ENCODE data around the gene DNAJC4. TPM values are rescaled to one million over a fixed set of nuclear protein-coding genes. Genes with fewer than 3 reads are reported as not detected.

DNAJC4 gene
- total and polyA plus RNA-seq, 8 donors, result 28.1 to 125 (median 34.7) TPM

- peak in 4 of 6 donors; percentile 50 to 85 (median 68) for DNase-seq
- intact Hi-C loops (cut with DNase I), result no loop called here
- H3K4me3 ChIP-seq, result peak overlapping the region; percentile 55 to 78 (median 74)
- TF ChIP-seq, protein P1, sequence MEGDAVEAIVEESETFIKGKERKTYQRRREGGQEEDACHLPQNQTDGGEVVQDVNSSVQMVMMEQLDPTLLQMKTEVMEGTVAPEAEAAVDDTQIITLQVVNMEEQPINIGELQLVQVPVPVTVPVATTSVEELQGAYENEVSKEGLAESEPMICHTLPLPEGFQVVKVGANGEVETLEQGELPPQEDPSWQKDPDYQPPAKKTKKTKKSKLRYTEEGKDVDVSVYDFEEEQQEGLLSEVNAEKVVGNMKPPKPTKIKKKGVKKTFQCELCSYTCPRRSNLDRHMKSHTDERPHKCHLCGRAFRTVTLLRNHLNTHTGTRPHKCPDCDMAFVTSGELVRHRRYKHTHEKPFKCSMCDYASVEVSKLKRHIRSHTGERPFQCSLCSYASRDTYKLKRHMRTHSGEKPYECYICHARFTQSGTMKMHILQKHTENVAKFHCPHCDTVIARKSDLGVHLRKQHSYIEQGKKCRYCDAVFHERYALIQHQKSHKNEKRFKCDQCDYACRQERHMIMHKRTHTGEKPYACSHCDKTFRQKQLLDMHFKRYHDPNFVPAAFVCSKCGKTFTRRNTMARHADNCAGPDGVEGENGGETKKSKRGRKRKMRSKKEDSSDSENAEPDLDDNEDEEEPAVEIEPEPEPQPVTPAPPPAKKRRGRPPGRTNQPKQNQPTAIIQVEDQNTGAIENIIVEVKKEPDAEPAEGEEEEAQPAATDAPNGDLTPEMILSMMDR (IDR thresholded peaks at IDR 0.05), result no peak
- 19 to 22% methylated on average over 12 of the region's 12 CpGs for WGBS, 2 donors
- peaks cover 32 to 49% (median 38%) of the 10 kb centered on the region in 3 donors for H3K4me1 ChIP-seq
- peak in 2 of 4 donors; percentile 2 to 11 for ATAC-seq
- H3K36me3 ChIP-seq, result no peaks in the 10 kb centered on the region
- H3K9me3 ChIP-seq, result no peaks in the 10 kb centered on the region
- no peaks in the 10 kb centered on the region for H3K27me3 ChIP-seq
- no peak for FAIRE-seq
- peak overlapping the region; percentile 75 to 90 (median 86) for H3K27ac ChIP-seq
Observed at GRCh38 chr11:64235437-64236161, 5.3 kb downstream of the DNAJC4 start.

DNA sequence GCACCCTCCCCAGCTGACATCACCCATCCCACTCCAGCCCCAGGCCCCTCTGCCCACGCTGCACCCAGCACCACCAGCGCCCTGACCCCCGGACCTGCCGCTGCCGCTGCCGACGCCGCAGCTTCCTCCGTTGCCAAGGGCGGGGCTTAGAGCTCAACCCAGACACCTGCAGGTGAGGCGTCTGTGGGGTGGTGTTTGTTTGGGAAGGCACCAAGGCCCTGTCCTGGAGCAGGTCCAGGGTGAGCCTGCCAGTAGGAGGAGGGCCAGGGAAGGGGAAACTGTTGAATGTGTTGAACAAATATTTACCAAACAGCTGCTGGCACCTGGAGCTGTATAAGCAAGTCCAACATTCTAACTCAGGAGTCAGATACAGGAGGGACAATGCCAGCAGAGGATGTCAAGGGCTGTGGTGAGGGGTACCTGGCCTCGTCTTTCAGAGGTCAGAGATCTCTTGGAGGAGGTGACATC lies 7.2 kb downstream of the DNAJC4 start:
- TF ChIP-seq, protein P1 (IDR thresholded peaks at IDR 0.05), result no peak
- Histone ChIP-seq H3K27ac (peak overlapping the region; percentile 73 to 100 (median 97)), H3K36me3 (no peaks in the 10 kb centered on the region), H3K4me3 (peak overlapping the region in 2 of 4 donors; percentile 28 to 31), H3K27me3 (no peaks in the 10 kb centered on the region), H3K9me3 (no peaks in the 10 kb centered on the region), H3K4me1 (peaks cover 29 to 45% (median 40%) of the 10 kb centered on the region in 3 donors)
- ATAC-seq (peak; percentile 23 to 47 (median 36)), FAIRE-seq (no peak), DNase-seq (peak; percentile 88 to 99 (median 98))
- intact Hi-C loops (cut with DNase I), result no loop called here
- 21 to 22% methylated on average over 12 of the region's 12 CpGs for WGBS, 2 donors

DNA sequence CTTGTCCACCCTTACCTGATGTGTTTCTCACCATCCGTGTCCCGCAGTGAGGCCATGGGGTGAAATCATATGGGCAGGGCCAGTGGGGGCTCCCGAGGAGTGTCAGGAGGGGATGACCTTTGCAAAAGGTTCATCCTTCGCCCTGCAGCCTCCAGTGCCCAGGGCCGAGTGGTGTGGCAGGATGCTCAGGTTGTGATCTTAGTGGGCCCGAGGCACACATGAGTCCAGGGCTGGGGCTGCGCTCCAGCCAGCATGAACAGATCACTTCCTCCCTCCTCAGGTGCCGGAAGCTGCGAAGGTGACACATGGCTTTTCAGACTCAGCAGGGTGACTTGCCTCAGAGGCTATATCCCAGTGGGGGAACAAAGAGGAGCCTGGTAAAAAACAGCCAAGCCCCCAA lies 7.7 kb downstream of the DNAJC4 start:
- ATAC-seq (no peak), FAIRE-seq (no peak), DNase-seq (peak in 3 of 6 donors; percentile 36 to 79 (median 43))
- Histone ChIP-seq H3K4me1 (peaks cover 29 to 51% (median 46%) of the 10 kb centered on the region in 3 donors), H3K27me3 (no peaks in the 10 kb centered on the region), H3K9me3 (no peaks in the 10 kb centered on the region), H3K36me3 (no peaks in the 10 kb centered on the region), H3K4me3 (no peak overlapping the region), H3K27ac (peak overlapping the region; percentile 46 to 100 (median 97))
- intact Hi-C loops (cut with DNase I), result no loop called here
- TF ChIP-seq, protein P1 (IDR thresholded peaks at IDR 0.05), result no peak
- WGBS, 2 donors, result 46 to 51% methylated on average over 9 of the region's 9 CpGs

GRCh38 chr11:64238999-64239398 lies 8.7 kb downstream of the DNAJC4 start:
- H3K4me1 ChIP-seq, result peaks cover 29 to 55% (median 51%) of the 10 kb centered on the region in 3 donors
- peak overlapping the region in 3 of 4 donors; percentile 97 to 100 (median 97) for H3K27ac ChIP-seq
- no peaks in the 10 kb centered on the region for H3K27me3 ChIP-seq
- peak in 2 of 6 donors; percentile 24 to 38 for DNase-seq
- H3K9me3 ChIP-seq, result no peaks in the 10 kb centered on the region
- no peaks in the 10 kb centered on the region for H3K36me3 ChIP-seq
- TF ChIP-seq, protein P1 (IDR thresholded peaks at IDR 0.05), result no peak
- 55 to 59% methylated on average over 5 of the region's 5 CpGs for WGBS, 2 donors
- no peak overlapping the region for H3K4me3 ChIP-seq
- intact Hi-C loops (cut with DNase I), result no loop called here
- no peak for FAIRE-seq
- ATAC-seq, result no peak
